ENCODE measurements around the gene CBX3. TPM values are rescaled to one million over a fixed set of nuclear protein-coding genes. Genes with fewer than 3 reads are reported as not detected.
"Not testable (repeated sequence)": the region's sequence is repeated elsewhere in the genome, so short reads cannot be mapped to it uniquely, and the experiment has no call there.

The CBX3 gene
- polyA plus RNA-seq, 1 donor: 214 TPM

- Histone ChIP-seq H3K4me1 (ENCODE audit: control insufficient read depth, insufficient read depth, low read length) (peaks cover 37% of the 10 kb centered on the region), H3K9me3 (ENCODE audit: control insufficient read depth, low read depth, low read length) (no peaks in the 10 kb centered on the region), H3K36me3 (ENCODE audit: control insufficient read depth, insufficient read depth, low read length) (peaks cover 80% of the 10 kb centered on the region), H3K27ac (ENCODE audit: low read length) (no peak overlapping the region), H3K27me3 (ENCODE audit: control insufficient read depth, insufficient read depth, low read length) (no peaks in the 10 kb centered on the region), H3K4me3 (ENCODE audit: low read length) (no peak overlapping the region)
- 0% methylated on average over 1 of the region's 8 CpGs for WGBS (ENCODE audit: insufficient coverage, low lambda C conversion rate)
- no peak for DNase-seq
Measured at GRCh38 chr7:26193432-26194207, 7.9 kb upstream of the CBX3 start.

GRCh38 chr7:26194764-26195163 is 6.8 kb upstream of the CBX3 start:
- DNase-seq; H3K27me3 ChIP-seq (ENCODE audit: control insufficient read depth, insufficient read depth, low read length); H3K4me3 ChIP-seq (ENCODE audit: low read length); H3K27ac ChIP-seq (ENCODE audit: low read length); H3K9me3 ChIP-seq (ENCODE audit: control insufficient read depth, low read depth, low read length): not testable (repeated sequence)
- H3K4me1 ChIP-seq (ENCODE audit: control insufficient read depth, insufficient read depth, low read length): peaks cover 37% of the 10 kb centered on the region
- no CpG with 5 or more reads among the region's 11 CpGs for WGBS (ENCODE audit: insufficient coverage, low lambda C conversion rate)
- H3K36me3 ChIP-seq (ENCODE audit: control insufficient read depth, insufficient read depth, low read length): peaks cover 69% of the 10 kb centered on the region

- H3K9me3 ChIP-seq (ENCODE audit: control insufficient read depth, low read depth, low read length): no peaks in the 10 kb centered on the region
- H3K4me3 ChIP-seq (ENCODE audit: low read length): no peak overlapping the region
- 79% methylated on average over 3 of the region's 5 CpGs for WGBS (ENCODE audit: insufficient coverage, low lambda C conversion rate)
- H3K4me1 ChIP-seq (ENCODE audit: control insufficient read depth, insufficient read depth, low read length): peaks cover 37% of the 10 kb centered on the region
- H3K27ac ChIP-seq (ENCODE audit: low read length): no peak overlapping the region
- peaks cover 68% of the 10 kb centered on the region for H3K36me3 ChIP-seq (ENCODE audit: control insufficient read depth, insufficient read depth, low read length)
- no peaks in the 10 kb centered on the region for H3K27me3 ChIP-seq (ENCODE audit: control insufficient read depth, insufficient read depth, low read length)
- no peak for DNase-seq
Measured at GRCh38 chr7:26195182-26195581, 6.4 kb upstream of the CBX3 start.

GRCh38 chr7:26195867-26196657 is 5.5 kb upstream of the CBX3 start:
- Histone ChIP-seq H3K36me3 (ENCODE audit: control insufficient read depth, insufficient read depth, low read length) (peaks cover 60% of the 10 kb centered on the region), H3K9me3 (ENCODE audit: control insufficient read depth, low read depth, low read length) (no peaks in the 10 kb centered on the region), H3K4me3 (ENCODE audit: low read length) (no peak overlapping the region), H3K27ac (ENCODE audit: low read length) (no peak overlapping the region), H3K4me1 (ENCODE audit: control insufficient read depth, insufficient read depth, low read length) (peaks cover 37% of the 10 kb centered on the region), H3K27me3 (ENCODE audit: control insufficient read depth, insufficient read depth, low read length) (no peaks in the 10 kb centered on the region)
- DNase-seq: no peak
- whole genome bisulfite sequencing (ENCODE audit: insufficient coverage, low lambda C conversion rate): 36% methylated on average over 3 of the region's 10 CpGs

GRCh38 chr7:26197153-26198115 is 4.1 kb upstream of the CBX3 start:
- Histone ChIP-seq H3K27ac (ENCODE audit: low read length) (peak overlapping the region; percentile 95), H3K9me3 (ENCODE audit: control insufficient read depth, low read depth, low read length) (no peaks in the 10 kb centered on the region), H3K4me3 (ENCODE audit: low read length) (peak overlapping the region; percentile 78), H3K36me3 (ENCODE audit: control insufficient read depth, insufficient read depth, low read length) (peaks cover 50% of the 10 kb centered on the region), H3K27me3 (ENCODE audit: control insufficient read depth, insufficient read depth, low read length) (no peaks in the 10 kb centered on the region), H3K4me1 (ENCODE audit: control insufficient read depth, insufficient read depth, low read length) (peaks cover 35% of the 10 kb centered on the region)
- 6% methylated on average over 5 of the region's 5 CpGs for WGBS (ENCODE audit: insufficient coverage, low lambda C conversion rate)
- no peak for DNase-seq

GRCh38 chr7:26198133-26198780 is 3.3 kb upstream of the CBX3 start:
- H3K27ac ChIP-seq (ENCODE audit: low read length): peak overlapping the region; percentile 95
- peaks cover 34% of the 10 kb centered on the region for H3K4me1 ChIP-seq (ENCODE audit: control insufficient read depth, insufficient read depth, low read length)
- no peaks in the 10 kb centered on the region for H3K27me3 ChIP-seq (ENCODE audit: control insufficient read depth, insufficient read depth, low read length)
- peaks cover 43% of the 10 kb centered on the region for H3K36me3 ChIP-seq (ENCODE audit: control insufficient read depth, insufficient read depth, low read length)
- H3K4me3 ChIP-seq (ENCODE audit: low read length): peak overlapping the region; percentile 78
- H3K9me3 ChIP-seq (ENCODE audit: control insufficient read depth, low read depth, low read length): no peaks in the 10 kb centered on the region
- no CpG with 5 or more reads among the region's 6 CpGs for WGBS (ENCODE audit: insufficient coverage, low lambda C conversion rate)
- DNase-seq: peak in 1 of 2 donors; percentile 53

- DNase-seq: no peak
- peak overlapping the region; percentile 78 for H3K4me3 ChIP-seq (ENCODE audit: low read length)
- WGBS (ENCODE audit: insufficient coverage, low lambda C conversion rate): 0% methylated on average over 1 of the region's 7 CpGs
- peaks cover 29% of the 10 kb centered on the region for H3K4me1 ChIP-seq (ENCODE audit: control insufficient read depth, insufficient read depth, low read length)
- H3K27me3 ChIP-seq (ENCODE audit: control insufficient read depth, insufficient read depth, low read length): no peaks in the 10 kb centered on the region
- no peaks in the 10 kb centered on the region for H3K9me3 ChIP-seq (ENCODE audit: control insufficient read depth, low read depth, low read length)
- peak overlapping the region; percentile 95 for H3K27ac ChIP-seq (ENCODE audit: low read length)
- peaks cover 38% of the 10 kb centered on the region for H3K36me3 ChIP-seq (ENCODE audit: control insufficient read depth, insufficient read depth, low read length)
Measured at GRCh38 chr7:26198781-26199169, 2.8 kb upstream of the CBX3 start.

- DNase-seq: peak; percentile 53 to 79
- H3K4me3 ChIP-seq (ENCODE audit: low read length): peak overlapping the region; percentile 78
- no peaks in the 10 kb centered on the region for H3K9me3 ChIP-seq (ENCODE audit: control insufficient read depth, low read depth, low read length)
- H3K27me3 ChIP-seq (ENCODE audit: control insufficient read depth, insufficient read depth, low read length): no peaks in the 10 kb centered on the region
- peaks cover 25% of the 10 kb centered on the region for H3K4me1 ChIP-seq (ENCODE audit: control insufficient read depth, insufficient read depth, low read length)
- peak overlapping the region; percentile 95 for H3K27ac ChIP-seq (ENCODE audit: low read length)
- WGBS (ENCODE audit: insufficient coverage, low lambda C conversion rate): 0% methylated on average over 1 of the region's 36 CpGs
- H3K36me3 ChIP-seq (ENCODE audit: control insufficient read depth, insufficient read depth, low read length): peaks cover 31% of the 10 kb centered on the region
Measured at GRCh38 chr7:26199301-26200037, 2.1 kb upstream of the CBX3 start.

- Histone ChIP-seq H3K4me1 (ENCODE audit: control insufficient read depth, insufficient read depth, low read length) (peaks cover 22% of the 10 kb centered on the region), H3K36me3 (ENCODE audit: control insufficient read depth, insufficient read depth, low read length) (peaks cover 26% of the 10 kb centered on the region), H3K27me3 (ENCODE audit: control insufficient read depth, insufficient read depth, low read length) (no peaks in the 10 kb centered on the region), H3K4me3 (ENCODE audit: low read length) (peak overlapping the region; percentile 78), H3K27ac (ENCODE audit: low read length) (peak overlapping the region; percentile 95), H3K9me3 (ENCODE audit: control insufficient read depth, low read depth, low read length) (no peaks in the 10 kb centered on the region)
- peak in 1 of 2 donors; percentile 37 for DNase-seq
- WGBS (ENCODE audit: insufficient coverage, low lambda C conversion rate): no CpG with 5 or more reads among the region's 29 CpGs
Measured at GRCh38 chr7:26200038-26200443, 1.5 kb upstream of the CBX3 start.
